ENCODE data around the gene CRYBB2. TPM values are rescaled to one million over a fixed set of nuclear protein-coding genes. Genes with fewer than 3 reads are reported as not detected.
"Not testable (repeated sequence)": the region's sequence is repeated elsewhere in the genome, so short reads cannot be mapped to it uniquely, and the experiment has no call there.

Gene CRYBB2
- total and polyA plus RNA-seq, 2 donors, result 0.68 TPM; not detected in 1

- 92% methylated on average over 6 of the region's 6 CpGs for WGBS
- H3K36me3 ChIP-seq (ENCODE audit: control insufficient read depth in 2 of 2, insufficient read depth in 2 of 2, low read length in 1 of 2), result peaks cover 0 to 41% of the 10 kb centered on the region in 2 donors
- H3K27me3 ChIP-seq (ENCODE audit: control insufficient read depth in 2 of 2, insufficient read depth in 1 of 2, low read length in 1 of 2); H3K4me1 ChIP-seq (ENCODE audit: control insufficient read depth in 2 of 2, insufficient read depth in 2 of 2, low read length in 2 of 2); H3K27ac ChIP-seq (ENCODE audit: low read depth in 1 of 2, low read length in 1 of 2); H3K4me3 ChIP-seq (ENCODE audit: low read length in 2 of 2); DNase-seq (ENCODE audit: low read depth in 6 of 9, low spot score in 9 of 9); H3K9me3 ChIP-seq (ENCODE audit: control insufficient read depth in 2 of 2, insufficient read depth in 1 of 2, low read length in 1 of 2): not testable (repeated sequence)
These were observed 41.1 kb upstream of the CRYBB2 start for GRCh38 chr22:25178348-25178747.

- not testable (repeated sequence) for H3K9me3 ChIP-seq (ENCODE audit: control insufficient read depth in 2 of 2, insufficient read depth in 1 of 2, low read length in 1 of 2); H3K27ac ChIP-seq (ENCODE audit: low read depth in 1 of 2, low read length in 1 of 2); H3K4me3 ChIP-seq (ENCODE audit: low read length in 2 of 2); DNase-seq (ENCODE audit: low read depth in 6 of 9, low spot score in 9 of 9); H3K4me1 ChIP-seq (ENCODE audit: control insufficient read depth in 2 of 2, insufficient read depth in 2 of 2, low read length in 2 of 2); H3K27me3 ChIP-seq (ENCODE audit: control insufficient read depth in 2 of 2, insufficient read depth in 1 of 2, low read length in 1 of 2)
- peaks cover 0 to 40% of the 10 kb centered on the region in 2 donors for H3K36me3 ChIP-seq (ENCODE audit: control insufficient read depth in 2 of 2, insufficient read depth in 2 of 2, low read length in 1 of 2)
- WGBS, result 90% methylated on average over 50 of the region's 63 CpGs
These were observed 40.4 kb upstream of the CRYBB2 start for GRCh38 chr22:25178869-25179631.

GRCh38 chr22:25182131-25183110 lies 37.0 kb upstream of the CRYBB2 start:
- Histone ChIP-seq H3K27ac (ENCODE audit: low read depth in 1 of 2, low read length in 1 of 2) (no peak overlapping the region), H3K36me3 (ENCODE audit: control insufficient read depth in 2 of 2, insufficient read depth in 2 of 2, low read length in 1 of 2) (peaks cover 0 to 39% of the 10 kb centered on the region in 2 donors), H3K9me3 (ENCODE audit: control insufficient read depth in 2 of 2, insufficient read depth in 1 of 2, low read length in 1 of 2) (peaks cover 4 to 6% of the 10 kb centered on the region in 2 donors), H3K4me1 (ENCODE audit: control insufficient read depth in 2 of 2, insufficient read depth in 2 of 2, low read length in 2 of 2) (no peaks in the 10 kb centered on the region), H3K27me3 (ENCODE audit: control insufficient read depth in 2 of 2, insufficient read depth in 1 of 2, low read length in 1 of 2) (no peaks in the 10 kb centered on the region), H3K4me3 (ENCODE audit: low read length in 2 of 2) (no peak overlapping the region)
- no peak for DNase-seq (ENCODE audit: low read depth in 6 of 9, low spot score in 9 of 9)
- 87% methylated on average over 10 of the region's 10 CpGs for WGBS

GRCh38 chr22:25183949-25184619 lies 35.4 kb upstream of the CRYBB2 start:
- H3K36me3 ChIP-seq (ENCODE audit: control insufficient read depth in 2 of 2, insufficient read depth in 2 of 2, low read length in 1 of 2), result peaks cover 0 to 31% of the 10 kb centered on the region in 2 donors

GRCh38 chr22:25186140-25186539 lies 33.3 kb upstream of the CRYBB2 start:
- Histone ChIP-seq H3K9me3 (ENCODE audit: control insufficient read depth in 2 of 2, insufficient read depth in 1 of 2, low read length in 1 of 2) (no peaks in the 10 kb centered on the region), H3K27ac (ENCODE audit: low read depth in 1 of 2, low read length in 1 of 2) (no peak overlapping the region), H3K27me3 (ENCODE audit: control insufficient read depth in 2 of 2, insufficient read depth in 1 of 2, low read length in 1 of 2) (no peaks in the 10 kb centered on the region), H3K36me3 (ENCODE audit: control insufficient read depth in 2 of 2, insufficient read depth in 2 of 2, low read length in 1 of 2) (peaks cover 0 to 27% of the 10 kb centered on the region in 2 donors), H3K4me3 (ENCODE audit: low read length in 2 of 2) (no peak overlapping the region), H3K4me1 (ENCODE audit: control insufficient read depth in 2 of 2, insufficient read depth in 2 of 2, low read length in 2 of 2) (no peaks in the 10 kb centered on the region)
- DNase-seq (ENCODE audit: low read depth in 6 of 9, low spot score in 9 of 9), result no peak
- WGBS, result 94% methylated on average over 3 of the region's 3 CpGs

More at GRCh38 chr22:25183949-25184619, 35.4 kb upstream of the CRYBB2 start:
- Histone ChIP-seq H3K9me3 (ENCODE audit: control insufficient read depth in 2 of 2, insufficient read depth in 1 of 2, low read length in 1 of 2) (peaks cover 4 to 6% of the 10 kb centered on the region in 2 donors), H3K4me3 (ENCODE audit: low read length in 2 of 2) (no peak overlapping the region), H3K27me3 (ENCODE audit: control insufficient read depth in 2 of 2, insufficient read depth in 1 of 2, low read length in 1 of 2) (no peaks in the 10 kb centered on the region), H3K4me1 (ENCODE audit: control insufficient read depth in 2 of 2, insufficient read depth in 2 of 2, low read length in 2 of 2) (no peaks in the 10 kb centered on the region), H3K27ac (ENCODE audit: low read depth in 1 of 2, low read length in 1 of 2) (no peak overlapping the region)
- WGBS, result 95% methylated on average over 12 of the region's 12 CpGs
- no peak for DNase-seq (ENCODE audit: low read depth in 6 of 9, low spot score in 9 of 9)

- H3K4me3 ChIP-seq (ENCODE audit: low read length in 2 of 2), result no peak overlapping the region
- H3K27me3 ChIP-seq (ENCODE audit: control insufficient read depth in 2 of 2, insufficient read depth in 1 of 2, low read length in 1 of 2), result no peaks in the 10 kb centered on the region
- H3K4me1 ChIP-seq (ENCODE audit: control insufficient read depth in 2 of 2, insufficient read depth in 2 of 2, low read length in 2 of 2), result no peaks in the 10 kb centered on the region
- no peak overlapping the region for H3K27ac ChIP-seq (ENCODE audit: low read depth in 1 of 2, low read length in 1 of 2)
- WGBS, result 88% methylated on average over 6 of the region's 6 CpGs
- peaks cover 0 to 32% of the 10 kb centered on the region in 2 donors for H3K36me3 ChIP-seq (ENCODE audit: control insufficient read depth in 2 of 2, insufficient read depth in 2 of 2, low read length in 1 of 2)
- H3K9me3 ChIP-seq (ENCODE audit: control insufficient read depth in 2 of 2, insufficient read depth in 1 of 2, low read length in 1 of 2), result no peaks in the 10 kb centered on the region
- DNase-seq (ENCODE audit: low read depth in 6 of 9, low spot score in 9 of 9), result no peak
These were observed 32.0 kb upstream of the CRYBB2 start for GRCh38 chr22:25187469-25187868.

- H3K4me1 ChIP-seq (ENCODE audit: control insufficient read depth in 2 of 2, insufficient read depth in 2 of 2, low read length in 2 of 2), result no peaks in the 10 kb centered on the region
- H3K4me3 ChIP-seq (ENCODE audit: low read length in 2 of 2), result no peak overlapping the region
- DNase-seq (ENCODE audit: low read depth in 6 of 9, low spot score in 9 of 9), result no peak
- WGBS, result 95% methylated on average over 12 of the region's 12 CpGs
- no peak overlapping the region for H3K27ac ChIP-seq (ENCODE audit: low read depth in 1 of 2, low read length in 1 of 2)
- H3K9me3 ChIP-seq (ENCODE audit: control insufficient read depth in 2 of 2, insufficient read depth in 1 of 2, low read length in 1 of 2), result no peaks in the 10 kb centered on the region
- H3K36me3 ChIP-seq (ENCODE audit: control insufficient read depth in 2 of 2, insufficient read depth in 2 of 2, low read length in 1 of 2), result peaks cover 0 to 13% of the 10 kb centered on the region in 2 donors
- no peaks in the 10 kb centered on the region for H3K27me3 ChIP-seq (ENCODE audit: control insufficient read depth in 2 of 2, insufficient read depth in 1 of 2, low read length in 1 of 2)
These were observed 27.0 kb upstream of the CRYBB2 start for GRCh38 chr22:25192406-25192805.

GRCh38 chr22:25193130-25193529 lies 26.3 kb upstream of the CRYBB2 start:
- H3K36me3 ChIP-seq (ENCODE audit: control insufficient read depth in 2 of 2, insufficient read depth in 2 of 2, low read length in 1 of 2), result peaks cover 0 to 17% of the 10 kb centered on the region in 2 donors
- no peak overlapping the region for H3K27ac ChIP-seq (ENCODE audit: low read depth in 1 of 2, low read length in 1 of 2)
- no peak for DNase-seq (ENCODE audit: low read depth in 6 of 9, low spot score in 9 of 9)
- WGBS, result 95% methylated on average over 4 of the region's 4 CpGs
- no peak overlapping the region for H3K4me3 ChIP-seq (ENCODE audit: low read length in 2 of 2)
- no peaks in the 10 kb centered on the region for H3K27me3 ChIP-seq (ENCODE audit: control insufficient read depth in 2 of 2, insufficient read depth in 1 of 2, low read length in 1 of 2)
- H3K9me3 ChIP-seq (ENCODE audit: control insufficient read depth in 2 of 2, insufficient read depth in 1 of 2, low read length in 1 of 2), result no peaks in the 10 kb centered on the region
- no peaks in the 10 kb centered on the region for H3K4me1 ChIP-seq (ENCODE audit: control insufficient read depth in 2 of 2, insufficient read depth in 2 of 2, low read length in 2 of 2)
